ENCODE measurements around the gene COG5. TPM values are rescaled to one million over a fixed set of nuclear protein-coding genes. Genes with fewer than 3 reads are reported as not detected.

The COG5 gene
- total RNA-seq, 4 donors from 2014 or later = 20.8 to 49.7 (median 25.7) TPM

DNA sequence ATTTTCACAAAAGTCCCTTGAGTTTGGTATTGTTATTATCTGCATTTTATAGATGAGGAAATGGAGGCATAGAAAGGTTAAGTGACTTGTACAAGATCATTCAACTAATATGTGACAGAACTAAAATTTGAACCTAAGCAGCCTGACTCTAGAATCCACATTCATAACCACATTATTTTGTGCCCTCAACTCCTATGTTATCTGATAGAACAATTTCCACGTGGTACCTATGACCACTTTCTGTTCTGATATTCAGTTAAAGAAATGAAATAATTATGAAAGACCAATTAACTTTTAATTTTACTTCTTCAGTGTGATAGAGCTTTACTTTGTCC lies 33.8 kb upstream of the COG5 start:
- H3K27me3 ChIP-seq = no peaks in the 10 kb centered on the region
- TF ChIP-seq, protein P1, sequence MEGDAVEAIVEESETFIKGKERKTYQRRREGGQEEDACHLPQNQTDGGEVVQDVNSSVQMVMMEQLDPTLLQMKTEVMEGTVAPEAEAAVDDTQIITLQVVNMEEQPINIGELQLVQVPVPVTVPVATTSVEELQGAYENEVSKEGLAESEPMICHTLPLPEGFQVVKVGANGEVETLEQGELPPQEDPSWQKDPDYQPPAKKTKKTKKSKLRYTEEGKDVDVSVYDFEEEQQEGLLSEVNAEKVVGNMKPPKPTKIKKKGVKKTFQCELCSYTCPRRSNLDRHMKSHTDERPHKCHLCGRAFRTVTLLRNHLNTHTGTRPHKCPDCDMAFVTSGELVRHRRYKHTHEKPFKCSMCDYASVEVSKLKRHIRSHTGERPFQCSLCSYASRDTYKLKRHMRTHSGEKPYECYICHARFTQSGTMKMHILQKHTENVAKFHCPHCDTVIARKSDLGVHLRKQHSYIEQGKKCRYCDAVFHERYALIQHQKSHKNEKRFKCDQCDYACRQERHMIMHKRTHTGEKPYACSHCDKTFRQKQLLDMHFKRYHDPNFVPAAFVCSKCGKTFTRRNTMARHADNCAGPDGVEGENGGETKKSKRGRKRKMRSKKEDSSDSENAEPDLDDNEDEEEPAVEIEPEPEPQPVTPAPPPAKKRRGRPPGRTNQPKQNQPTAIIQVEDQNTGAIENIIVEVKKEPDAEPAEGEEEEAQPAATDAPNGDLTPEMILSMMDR (IDR thresholded peaks at IDR 0.05 in 4 of 5, conservative IDR thresholded peaks at IDR 0.05 in 1 of 5) = no peak
- TF ChIP-seq POLR2A (IDR thresholded peaks at IDR 0.05) = no peak
- peaks cover 5 to 7% of the 10 kb centered on the region in 2 donors for H3K4me1 ChIP-seq
- peaks cover 4 to 71% of the 10 kb centered on the region in 2 donors for H3K36me3 ChIP-seq
- no peak overlapping the region for H3K4me3 ChIP-seq
- ATAC-seq (no peak), DNase-seq (no peak)
- H3K27ac ChIP-seq = peak overlapping the region in 2 of 4 donors; percentile 23 to 24
- intact Hi-C loops (cut with DNase I; ENCODE audit: low total_unique reads) (no loop called here), in situ Hi-C loops (cut with MboI; ENCODE audit: low sequenced_read_pairs in 4 of 4) (loop anchor here in 3 of 4 donors (25.0 kb wide), 2 partner anchors 290 to 410 kb away; partner anchors contain the start of gene DLD (in 2 of the 3))
- H3K9me3 ChIP-seq = no peaks in the 10 kb centered on the region

DNA sequence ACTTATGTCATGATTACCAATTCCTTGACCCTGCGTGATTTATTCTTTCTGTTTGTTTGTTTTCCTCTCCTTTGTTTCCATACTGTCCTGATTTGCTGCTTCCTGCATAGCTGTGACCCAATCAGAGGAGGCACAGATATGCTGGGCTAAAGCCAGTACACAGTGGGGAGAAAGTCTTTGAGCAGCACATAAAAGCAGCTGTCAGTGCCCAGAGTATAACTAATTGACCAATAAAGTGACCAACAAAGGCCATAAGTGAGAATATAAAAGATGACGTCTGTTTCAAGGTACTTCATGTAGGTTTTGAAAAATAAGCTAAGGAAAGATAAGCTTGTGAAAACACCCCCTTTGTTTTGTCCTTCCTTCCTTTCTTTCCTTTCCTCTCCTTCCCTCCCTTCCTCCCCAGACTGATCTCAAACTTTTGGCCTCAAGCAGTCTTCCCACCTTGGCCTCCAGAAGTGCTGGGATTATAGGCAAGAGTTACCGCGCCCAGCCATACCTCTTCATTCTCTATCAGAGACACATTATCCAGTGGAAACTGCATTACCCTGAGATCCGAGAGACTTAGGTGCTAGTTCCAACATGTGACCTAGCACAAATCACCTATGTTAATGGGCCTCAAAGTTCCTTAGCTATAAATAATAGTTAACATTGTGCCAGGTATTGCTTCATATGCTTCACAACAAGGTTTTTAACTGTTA lies 33.3 kb upstream of the COG5 start:
- H3K27ac ChIP-seq = peak overlapping the region; percentile 23 to 35 (median 24)
- TF ChIP-seq POLR2A (IDR thresholded peaks at IDR 0.05) = no peak
- TF ChIP-seq, protein P1 (IDR thresholded peaks at IDR 0.05 in 4 of 5, conservative IDR thresholded peaks at IDR 0.05 in 1 of 5) = no peak
- H3K9me3 ChIP-seq = no peaks in the 10 kb centered on the region
- H3K4me3 ChIP-seq = no peak overlapping the region
- intact Hi-C loops (cut with DNase I; ENCODE audit: low total_unique reads) (no loop called here), in situ Hi-C loops (cut with MboI; ENCODE audit: low sequenced_read_pairs in 4 of 4) (loop anchor here in 3 of 4 donors (25.0 kb wide), 2 partner anchors 290 to 410 kb away; partner anchors contain the start of gene DLD (in 2 of the 3))
- DNase-seq (no peak), ATAC-seq (peak in 1 of 2 donors; percentile 28)
- no peaks in the 10 kb centered on the region for H3K27me3 ChIP-seq
- peaks cover 5 to 7% of the 10 kb centered on the region in 2 donors for H3K4me1 ChIP-seq
- H3K36me3 ChIP-seq = peaks cover 4 to 68% of the 10 kb centered on the region in 2 donors

DNA sequence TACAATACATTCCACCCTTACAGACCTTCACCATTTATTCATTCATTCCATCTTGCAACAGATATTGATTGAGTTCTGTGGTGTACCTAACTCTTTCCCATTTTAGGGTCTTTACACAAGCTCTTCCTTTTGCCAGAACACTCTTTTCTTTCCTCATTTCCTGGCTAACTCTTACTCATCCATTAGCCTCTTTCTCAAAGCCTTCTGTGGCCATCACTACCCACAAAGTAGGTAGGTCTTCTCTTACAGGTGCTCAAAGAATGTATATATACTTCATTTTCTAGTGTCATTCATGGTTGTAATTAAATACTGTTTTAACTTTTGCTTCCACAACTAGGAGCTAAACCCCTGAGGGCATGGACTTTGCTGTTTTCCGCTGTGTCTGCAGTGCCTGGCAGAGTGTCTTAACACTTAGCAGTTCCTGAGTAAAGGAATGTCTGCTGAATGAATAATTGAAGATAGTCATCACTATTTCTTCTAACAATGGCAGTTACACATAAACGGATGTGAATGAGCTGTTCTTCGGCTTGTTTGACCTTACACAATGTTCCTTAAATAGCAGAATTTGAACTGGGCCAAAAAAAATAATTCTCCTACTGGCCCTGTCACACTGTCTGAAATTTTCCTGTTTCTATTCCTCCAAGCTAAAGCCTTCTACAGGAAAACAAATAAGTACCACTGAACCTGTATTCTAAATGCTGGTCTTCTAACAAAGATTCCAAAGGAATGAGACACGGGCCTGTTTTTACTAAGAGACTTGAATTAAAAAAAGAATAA lies 31.4 kb upstream of the COG5 start:
- intact Hi-C loops (cut with DNase I; ENCODE audit: low total_unique reads) = no loop called here
- in situ Hi-C loops (cut with MboI; ENCODE audit: low sequenced_read_pairs in 4 of 4) = loop anchor here in 3 of 4 donors (25.0 kb wide), 2 partner anchors 292 to 408 kb away; partner anchors contain the start of gene DLD (in 2 of the 3)
- H3K36me3 ChIP-seq = peaks cover 0 to 49% of the 10 kb centered on the region in 2 donors
- peak overlapping the region; percentile 34 to 61 (median 40) for H3K27ac ChIP-seq
- no peak for DNase-seq
- no peaks in the 10 kb centered on the region for H3K27me3 ChIP-seq
- peaks cover 5 to 7% of the 10 kb centered on the region in 2 donors for H3K4me1 ChIP-seq
- peak; percentile 70 to 74 for ATAC-seq
- TF ChIP-seq POLR2A (IDR thresholded peaks at IDR 0.05) = no peak
- TF ChIP-seq, protein P1 (IDR thresholded peaks at IDR 0.05 in 4 of 5, conservative IDR thresholded peaks at IDR 0.05 in 1 of 5) = no peak
- no peaks in the 10 kb centered on the region for H3K9me3 ChIP-seq
- H3K4me3 ChIP-seq = no peak overlapping the region

DNA sequence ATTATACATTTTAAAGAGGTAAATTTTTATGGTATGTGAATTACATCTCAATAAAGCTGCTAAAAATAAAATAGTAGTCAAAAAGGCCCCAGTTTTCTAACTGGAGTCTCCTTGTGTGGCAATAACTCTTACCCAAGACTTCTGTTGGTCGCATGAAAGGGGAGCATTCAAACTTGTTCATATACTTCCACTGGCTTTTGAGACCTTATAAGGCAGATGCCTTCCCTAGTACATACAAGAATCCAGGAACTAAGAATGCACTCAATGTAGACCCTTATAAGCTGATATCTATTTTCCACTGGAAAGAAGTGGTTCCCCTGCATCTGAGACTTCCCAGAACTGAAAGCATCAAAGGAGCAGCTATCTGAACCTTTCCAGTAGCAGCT lies 29.3 kb upstream of the COG5 start:
- Histone ChIP-seq H3K4me1 (peaks cover 5 to 7% of the 10 kb centered on the region in 2 donors), H3K9me3 (no peaks in the 10 kb centered on the region), H3K4me3 (no peak overlapping the region), H3K36me3 (peaks cover 0 to 33% of the 10 kb centered on the region in 2 donors), H3K27ac (no peak overlapping the region), H3K27me3 (no peaks in the 10 kb centered on the region)
- intact Hi-C loops (cut with DNase I; ENCODE audit: low total_unique reads) (no loop called here), in situ Hi-C loops (cut with MboI; ENCODE audit: low sequenced_read_pairs in 4 of 4) (loop anchor here in 3 of 4 donors (25.0 kb wide), 2 partner anchors 294 to 406 kb away; partner anchors contain the start of gene DLD (in 2 of the 3))
- DNase-seq = no peak
- no peak for ATAC-seq
- TF ChIP-seq, protein P1 (IDR thresholded peaks at IDR 0.05 in 4 of 5, conservative IDR thresholded peaks at IDR 0.05 in 1 of 5) = no peak
- TF ChIP-seq POLR2A (IDR thresholded peaks at IDR 0.05) = no peak
